Kasumi-1 (cell line): ENCODE measurements around the gene PLA2G12A.
"Not testable (repeated sequence)": the region's sequence is repeated elsewhere in the genome, so short reads cannot be mapped to it uniquely, and the experiment has no call there.

Experiments
- DNase-seq, 2 experiments: peaks; one replicate each; lab custom pipeline; 2025; lab: John Stamatoyannopoulos, UW

PLA2G12A gene

GRCh38 chr4:109678925-109679324, 50.9 kb downstream of the PLA2G12A start:
- DNase-seq = not testable (repeated sequence)

DNA sequence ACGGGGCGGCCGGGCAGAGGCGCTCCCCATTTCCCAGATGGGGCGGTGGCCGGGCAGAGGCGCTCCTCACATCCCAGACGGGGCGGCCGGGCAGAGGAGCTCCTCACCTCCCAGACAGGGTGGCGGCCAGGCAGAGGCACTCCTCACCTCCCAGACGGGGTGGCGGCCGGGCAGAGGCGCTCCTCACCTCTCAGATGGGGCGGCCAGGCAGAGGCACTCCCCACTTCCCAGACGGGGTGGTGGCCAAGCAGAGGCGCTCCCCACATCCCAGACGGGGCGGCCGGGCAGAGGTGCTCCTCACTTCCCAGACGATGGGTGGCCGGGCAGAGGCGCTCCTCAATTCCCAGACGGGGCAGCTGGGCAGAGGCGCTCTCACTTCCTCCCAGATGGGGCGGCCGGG, 51.4 kb downstream of the PLA2G12A start:
- not testable (repeated sequence) for DNase-seq

DNA sequence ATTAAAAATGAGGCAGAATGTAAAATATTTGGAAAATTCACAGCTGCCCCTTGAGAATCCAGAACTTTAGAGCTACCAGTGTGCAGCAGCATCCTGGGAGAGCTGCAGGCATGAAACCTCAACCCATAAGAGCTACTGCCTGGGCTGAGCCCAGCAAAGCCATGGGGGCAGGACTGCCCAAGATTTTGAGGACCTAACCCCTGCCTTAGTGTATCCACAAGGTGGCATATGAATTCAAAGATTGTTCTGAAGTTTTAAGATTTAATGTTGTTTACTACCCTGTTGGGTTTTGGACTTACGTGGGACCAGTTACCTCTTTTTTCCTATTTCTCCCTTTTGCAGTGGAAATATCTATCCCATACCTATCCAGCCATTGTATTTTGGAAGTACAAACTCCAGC, 53.0 kb downstream of the PLA2G12A start:
- DNase-seq = no peak

- no peak for DNase-seq
Measured at GRCh38 chr4:109675843-109676242, 54.0 kb downstream of the PLA2G12A start.

DNA sequence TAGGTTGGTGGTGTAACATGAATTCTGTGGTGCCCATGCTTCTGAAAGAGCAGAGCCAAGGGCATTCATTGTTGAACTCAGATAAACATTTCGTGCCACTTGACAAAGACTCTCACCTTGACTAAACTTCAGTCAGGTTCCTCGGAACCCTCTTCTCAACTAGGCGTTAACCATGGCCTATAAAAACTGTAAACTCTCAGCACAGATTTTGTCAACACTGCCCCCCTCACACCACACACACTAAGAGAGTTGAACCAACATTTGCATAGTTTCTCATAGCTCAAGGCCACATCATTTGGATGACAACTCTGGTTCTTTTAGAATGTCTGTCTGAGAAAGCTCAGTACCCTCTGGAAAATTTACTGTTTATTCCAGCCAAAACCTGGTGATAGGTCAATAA, 54.7 kb downstream of the PLA2G12A start:
- no peak for DNase-seq

- no peak for DNase-seq
Measured at GRCh38 chr4:109673303-109673702, 56.6 kb downstream of the PLA2G12A start.

GRCh38 chr4:109672169-109672930, 57.5 kb downstream of the PLA2G12A start:
- no peak for DNase-seq

DNA sequence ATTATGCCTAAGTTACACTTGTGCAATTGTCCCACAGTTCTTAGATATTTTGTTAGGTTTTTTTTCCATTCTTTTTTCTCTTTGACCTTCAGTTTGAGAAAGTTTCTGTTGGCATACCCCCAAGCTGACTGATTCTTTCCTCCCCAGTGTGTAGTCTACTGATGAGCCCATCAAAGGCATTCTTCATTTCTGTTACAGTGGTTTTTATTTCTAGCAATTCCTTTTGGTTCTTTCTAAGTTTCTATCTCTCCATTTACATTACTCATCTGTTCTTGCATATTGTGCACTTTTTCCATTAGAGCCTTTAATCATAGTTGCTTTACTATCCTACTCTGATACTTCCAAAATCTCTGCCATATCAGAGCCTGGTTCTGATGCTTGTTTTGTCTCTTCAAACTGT, 58.5 kb downstream of the PLA2G12A start:
- DNase-seq = no peak

GRCh38 chr4:109665783-109666485, 63.9 kb downstream of the PLA2G12A start:
- no peak for DNase-seq

GRCh38 chr4:109662771-109663170, 67.1 kb downstream of the PLA2G12A start:
- no peak for DNase-seq

GRCh38 chr4:109662116-109662515, 67.8 kb downstream of the PLA2G12A start:
- no peak for DNase-seq
